ENCODE results near the gene ZNF587B.
"Not testable (repeated sequence)": the region's sequence is repeated elsewhere in the genome, so short reads cannot be mapped to it uniquely, and the experiment has no call there.

ZNF587B gene

DNA sequence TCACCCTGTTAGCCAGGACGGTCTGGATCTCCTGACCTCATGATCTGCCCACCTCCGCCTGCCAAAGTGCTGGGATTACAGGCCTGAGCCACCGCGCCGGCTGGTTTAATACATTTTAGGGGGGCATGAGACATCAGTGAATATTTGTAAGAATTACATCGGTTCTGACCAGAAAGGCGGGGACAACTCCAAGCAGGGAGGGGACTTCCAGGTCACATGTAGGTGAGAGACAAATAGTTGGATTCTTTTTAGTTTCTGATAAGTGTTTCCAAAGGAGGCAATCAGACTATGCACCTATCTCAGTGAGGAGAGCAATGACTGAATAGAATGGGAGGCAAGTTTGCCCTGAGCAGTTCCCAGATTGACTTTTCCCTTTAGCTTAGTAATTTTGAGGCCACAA, 11.7 kb upstream of the ZNF587B start:
- no peak for DNase-seq (ENCODE audit: low read depth in 2 of 2)

DNA sequence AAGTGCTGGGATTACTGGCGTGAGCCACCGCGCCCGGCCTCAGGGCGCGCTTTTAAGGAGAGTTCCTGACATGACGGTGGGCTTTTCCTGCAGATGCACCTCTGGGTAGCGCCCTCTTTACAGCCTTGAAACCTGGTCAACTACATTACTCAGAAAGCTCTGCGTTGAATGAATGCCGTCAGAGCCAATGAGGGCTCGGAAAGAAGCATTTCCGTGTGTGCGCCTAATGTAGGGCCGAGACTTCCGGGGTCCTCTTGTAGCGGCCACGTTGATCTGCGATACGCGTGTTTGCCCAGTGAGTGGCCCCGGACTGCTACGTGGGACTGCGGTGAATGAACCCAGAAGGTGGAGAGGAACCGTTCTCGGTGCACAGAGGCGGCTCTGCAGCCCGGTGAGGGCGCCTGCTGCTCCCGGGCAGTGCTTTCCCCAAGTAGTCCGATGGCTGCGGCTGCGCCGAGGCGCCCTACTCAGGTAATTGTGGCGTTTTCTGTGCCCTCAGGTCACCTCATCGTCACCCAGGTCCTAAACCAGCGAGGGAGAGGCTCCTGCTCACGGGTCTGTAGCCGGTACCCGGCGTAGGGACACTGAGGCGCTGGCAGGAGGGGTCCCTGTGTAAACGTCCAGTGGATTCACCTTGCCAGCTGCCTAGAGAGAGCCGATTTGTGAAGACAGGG, 10.5 kb upstream of the ZNF587B start:
- DNase-seq (ENCODE audit: low read depth in 2 of 2) = peak; percentile 83 to 84

DNA sequence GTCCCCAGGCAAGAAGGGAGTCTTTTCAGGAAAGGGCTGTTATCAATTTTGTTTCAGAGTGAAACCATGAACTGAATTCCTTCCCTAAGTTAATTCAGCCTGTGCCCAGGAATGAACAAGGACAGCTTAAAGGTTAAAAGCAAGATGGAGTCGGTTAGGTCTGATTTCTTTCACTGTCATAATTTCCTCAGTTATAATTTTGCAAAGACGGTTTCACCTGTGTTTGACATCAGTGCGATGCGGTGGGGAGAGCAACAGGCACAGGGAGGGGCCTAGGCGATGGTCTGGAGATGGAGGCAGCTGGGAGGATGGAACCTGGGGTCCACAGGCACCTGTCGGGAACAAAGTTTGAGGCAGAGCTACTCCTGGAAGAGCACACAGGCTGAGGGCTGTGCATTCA, 9.5 kb upstream of the ZNF587B start:
- no peak for DNase-seq (ENCODE audit: low read depth in 2 of 2)

DNA sequence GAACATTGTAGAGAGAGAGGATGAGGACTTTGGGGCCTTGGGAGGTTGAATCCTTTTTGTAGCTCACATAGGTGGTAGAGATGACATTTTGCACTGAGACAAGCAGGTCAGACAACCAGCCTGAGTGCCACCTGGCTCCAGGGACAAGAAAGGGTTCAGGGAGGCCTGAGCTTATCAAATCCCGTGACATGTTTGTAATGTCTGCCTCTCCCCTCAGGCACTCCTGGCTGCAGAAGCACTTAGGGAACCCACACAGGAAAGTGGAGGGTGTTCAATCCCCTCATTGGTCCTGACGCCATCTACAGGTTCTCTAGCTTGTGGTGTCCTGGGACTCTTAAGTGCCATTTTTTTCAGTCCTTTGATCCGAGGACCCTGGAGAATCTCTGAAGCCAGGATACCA, 9.0 kb upstream of the ZNF587B start:
- not testable (repeated sequence) for DNase-seq (ENCODE audit: low read depth in 2 of 2)

DNA sequence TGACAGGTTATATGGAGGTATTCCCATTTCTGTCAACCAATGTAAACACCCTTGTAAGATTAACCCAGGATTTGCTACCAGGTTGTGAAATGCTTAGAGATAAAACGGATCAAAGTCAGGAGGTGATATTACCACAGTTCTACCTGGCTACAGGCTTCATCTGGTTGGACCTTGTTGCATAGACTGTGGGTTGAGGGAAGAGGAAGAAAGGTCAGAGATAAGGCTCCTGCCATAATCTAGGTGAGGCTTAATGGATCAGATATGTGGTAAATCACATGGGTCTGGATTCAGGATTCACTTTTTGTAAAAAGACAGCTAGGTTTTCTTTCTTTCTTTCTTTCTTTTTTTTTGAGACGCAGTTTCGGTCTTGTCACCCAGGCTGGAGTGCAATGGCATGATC, 8.6 kb upstream of the ZNF587B start:
- not testable (repeated sequence) for DNase-seq (ENCODE audit: low read depth in 2 of 2)

- DNase-seq (ENCODE audit: low read depth in 2 of 2) = not testable (repeated sequence)
These were observed 6.9 kb upstream of the ZNF587B start for GRCh38 chr19:57823155-57823554.

DNA sequence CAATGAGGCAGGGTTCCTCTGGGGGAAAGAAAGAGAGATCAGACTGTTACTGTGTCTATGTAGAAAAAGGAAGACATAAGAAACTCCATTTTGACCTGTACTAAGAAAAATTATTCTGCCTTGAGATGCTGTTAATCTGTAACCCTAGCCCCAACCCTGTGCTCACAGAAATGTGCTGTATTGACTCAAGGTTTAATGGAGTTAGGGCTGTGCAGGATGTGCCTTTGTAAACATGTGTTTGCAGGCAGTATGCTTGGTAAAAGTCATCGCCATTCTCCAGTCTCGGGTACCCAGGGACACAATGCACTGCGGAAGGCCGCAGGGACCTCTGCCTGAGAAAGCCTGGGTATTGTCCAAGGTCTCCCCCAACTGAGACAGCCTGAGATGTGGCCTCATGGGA, 6.5 kb upstream of the ZNF587B start:
- DNase-seq (ENCODE audit: low read depth in 2 of 2) = not testable (repeated sequence)

GRCh38 chr19:57825511-57825910, 4.6 kb upstream of the ZNF587B start:
- no peak for DNase-seq (ENCODE audit: low read depth in 2 of 2)

GRCh38 chr19:57829316-57829715, 783 bp upstream of the ZNF587B start:
- no peak for DNase-seq (ENCODE audit: low read depth in 2 of 2)

DNA sequence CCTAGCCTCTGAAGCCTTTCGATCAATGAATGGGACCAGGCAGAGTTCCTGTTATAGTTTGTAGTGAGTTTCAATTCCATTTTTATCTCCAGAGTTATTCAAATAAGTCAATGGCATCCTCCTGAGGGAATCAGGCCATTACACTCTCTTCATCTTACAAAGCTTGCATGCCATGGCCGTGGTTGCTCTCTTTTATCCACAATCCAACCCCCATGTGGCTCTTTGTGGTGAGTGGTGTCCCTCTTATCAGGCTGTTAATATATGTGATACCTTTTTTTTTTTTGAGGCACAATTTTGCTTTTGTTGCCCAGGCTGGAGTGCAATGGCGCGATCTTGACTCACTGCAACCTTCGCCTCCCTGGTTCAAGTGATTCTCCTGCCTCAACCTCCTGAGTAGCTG, 6.9 kb downstream of the ZNF587B start:
- DNase-seq (ENCODE audit: low read depth in 2 of 2) = not testable (repeated sequence)

DNA sequence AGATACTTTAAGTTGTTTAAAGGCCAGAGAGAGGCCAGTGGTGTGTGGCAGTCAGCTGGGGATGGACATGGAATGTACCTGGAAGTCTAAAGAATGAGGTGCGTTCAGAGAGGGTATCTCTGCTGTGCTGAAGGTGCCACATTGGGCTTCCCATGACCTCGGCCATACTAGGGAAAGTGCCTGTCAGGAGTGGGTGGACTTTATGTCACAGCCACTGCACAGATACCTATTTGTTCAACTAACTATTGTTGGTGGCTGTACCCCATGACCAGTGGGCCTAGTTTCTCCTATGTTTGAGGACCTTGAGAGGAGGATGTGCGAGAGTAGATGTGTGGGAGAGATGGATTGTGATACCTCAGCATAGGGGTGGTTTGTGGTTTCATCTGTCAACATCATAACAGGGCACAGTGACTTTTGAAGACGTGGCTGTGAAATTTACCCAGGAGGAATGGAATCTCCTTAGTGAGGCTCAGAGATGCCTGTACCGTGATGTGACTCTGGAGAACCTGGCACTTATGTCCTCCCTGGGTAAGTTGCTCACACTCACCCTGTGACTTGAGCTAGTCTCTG, 8.6 kb downstream of the ZNF587B start:
- DNase-seq (ENCODE audit: low read depth in 2 of 2) = not testable (repeated sequence)

- no peak for DNase-seq (ENCODE audit: low read depth in 2 of 2)
These were observed 11.1 kb downstream of the ZNF587B start for GRCh38 chr19:57841122-57841763.

- not testable (repeated sequence) for DNase-seq (ENCODE audit: low read depth in 2 of 2)
These were observed 17.1 kb downstream of the ZNF587B start for GRCh38 chr19:57847164-57847563.

- not testable (repeated sequence) for DNase-seq (ENCODE audit: low read depth in 2 of 2)
These were observed 19.1 kb downstream of the ZNF587B start for GRCh38 chr19:57849162-57849665.

- DNase-seq (ENCODE audit: low read depth in 2 of 2) = peak; percentile 57 to 61
These were observed 19.8 kb downstream of the ZNF587B start, which contains the start of gene ZNF587 for GRCh38 chr19:57849666-57850473. Gene ZNF587, plus strand, starts transcription at chr19:57849859. Its CDS starts 180 bp downstream, at chr19:57850039.

DNA sequence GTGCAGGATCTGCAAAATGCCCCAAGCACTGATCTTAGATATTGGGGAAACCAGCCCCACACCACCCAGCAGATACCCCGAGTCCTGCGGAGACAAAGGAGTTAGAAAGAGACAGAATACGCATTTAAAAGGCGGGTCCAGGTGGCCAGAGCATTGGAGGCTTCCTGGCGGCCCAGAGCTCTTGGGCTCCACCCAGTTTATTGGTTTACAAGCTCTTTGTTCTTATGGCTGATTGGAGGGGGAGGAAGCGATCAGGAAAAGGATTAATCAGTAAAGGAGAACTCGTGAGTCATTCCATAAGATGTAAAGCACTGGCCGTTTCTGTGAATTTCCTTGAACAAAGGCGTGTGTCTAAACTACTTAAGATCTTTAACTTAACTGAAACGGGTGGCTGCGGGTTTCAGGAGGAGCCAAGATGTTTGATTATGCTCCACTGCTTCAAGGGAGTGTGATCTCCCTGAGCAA, 20.5 kb downstream of the ZNF587B start:
- DNase-seq (ENCODE audit: low read depth in 2 of 2) = no peak

- DNase-seq (ENCODE audit: low read depth in 2 of 2) = not testable (repeated sequence)
These were observed 21.9 kb downstream of the ZNF587B start for GRCh38 chr19:57851812-57852603.

- not testable (repeated sequence) for DNase-seq (ENCODE audit: low read depth in 2 of 2)
These were observed 24.0 kb downstream of the ZNF587B start for GRCh38 chr19:57854117-57854516.

DNA sequence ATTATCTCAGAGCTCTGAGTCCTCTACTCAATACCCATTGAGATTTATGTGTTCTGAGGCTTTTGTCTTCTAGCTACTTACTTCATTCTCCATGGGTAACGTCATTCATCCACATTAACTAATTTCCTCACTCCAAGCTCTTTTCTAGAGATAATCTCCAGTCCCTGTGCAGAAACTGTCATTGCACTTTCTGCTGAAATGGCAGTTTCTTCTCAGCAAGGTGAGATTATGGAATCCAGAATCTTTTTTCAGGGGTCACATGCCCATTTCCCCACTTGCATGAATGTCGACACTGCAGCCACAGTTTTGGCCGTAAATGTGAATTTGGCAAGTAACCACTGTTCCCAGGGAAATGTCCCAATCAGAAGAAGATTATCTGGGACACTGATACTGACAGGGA, 32.3 kb downstream of the ZNF587B start:
- DNase-seq (ENCODE audit: low read depth in 2 of 2) = not testable (repeated sequence)

GRCh38 chr19:57867868-57868492, 37.9 kb downstream of the ZNF587B start:
- DNase-seq (ENCODE audit: low read depth in 2 of 2) = no peak

All from fibroblast of skin of left quadriceps (primary cell).